Activated B cell treated with CpG ODN at 0.5 μM for 24 hours (primary cell): ENCODE measurements around the gene MAFG. TPM values are rescaled to one million over a fixed set of nuclear protein-coding genes. Genes with fewer than 3 reads are reported as not detected.

Experiments
- ATAC-seq: fragments of 200-7000 bp; cut with Tn5 transposase; one replicate; pipeline ENCODE4 v1.10.0; 2021; ENCODE audit warnings: low read depth, mild to moderate bottlenecking, moderate library complexity
- CTCF ChIA-PET: fragments of 350-600 bp; sonication (Branson Sonifier 250); formaldehyde crosslinking; loops from one replicate; lab custom pipeline; 2021; ENCODE audit warnings: antibody characterized with exemption; lab: Charles Lee
- POLR2A ChIA-PET: fragments of 350-600 bp; sonication (Branson Sonifier 250); formaldehyde crosslinking; loops from one replicate; lab custom pipeline; 2021; ENCODE audit warnings: antibody characterized with exemption; lab: Charles Lee
- DNase-seq: peaks from one replicate; pipeline ENCODE4 v3.0.0; 2022
- H3K27ac Mint-ChIP-seq: one replicate; pipeline ENCODE4 v1.8.0; 2020; ENCODE audit warnings: mixed read lengths
- H3K27me3 Mint-ChIP-seq: one replicate; pipeline ENCODE4 v1.8.0; 2021; ENCODE audit warnings: mixed read lengths
- H3K36me3 Mint-ChIP-seq: one replicate; pipeline ENCODE4 v1.8.0; 2021; ENCODE audit warnings: low read depth, mixed read lengths
- H3K4me1 Mint-ChIP-seq: one replicate; pipeline ENCODE4 v1.8.0; 2021; ENCODE audit warnings: mixed read lengths
- H3K4me3 Mint-ChIP-seq: one replicate; pipeline ENCODE4 v1.8.0; 2020; ENCODE audit warnings: mild to moderate bottlenecking, mixed read lengths
- H3K9me3 Mint-ChIP-seq: one replicate; pipeline ENCODE4 v1.8.0; 2020; ENCODE audit warnings: mixed read lengths
- CTCF ChIP-seq: fragments of 200-600 bp; IDR thresholded peaks from one replicate; pipeline ENCODE4 v1.8.0; 2022; ENCODE audit warnings: antibody characterized with exemption, mild to moderate bottlenecking
- intact Hi-C: fragments of 100-400 bp; cut with micrococcal nuclease; formaldehyde crosslinking; loops from one replicate; pipeline ENCODE4 v1.15.1; 2024
- total RNA-seq: library from RNA; stranded (reverse); gene quantifications from 2 replicates; pipeline ENCODE4 v1.2.3, GENCODE V29; 2022

The MAFG gene
- total RNA-seq, 1 donor from 2014 or later = 30.7 TPM

GRCh38 chr17:81939218-81939617 is 11.7 kb upstream of the MAFG start:
- no peak for TF ChIP-seq CTCF
- intact Hi-C loops = loop anchor here (5.0 kb wide), 1 partner anchor 158 kb away; the partner anchor contains the start of gene FASN
- DNase-seq (no peak), ATAC-seq (no peak)
- Mint-ChIP-seq H3K4me1 (peaks cover 17% of the 10 kb centered on the region), H3K4me3 (no peak overlapping the region), H3K27ac (no peak overlapping the region), H3K36me3 (no peaks in the 10 kb centered on the region), H3K9me3 (no peaks in the 10 kb centered on the region), H3K27me3 (peaks cover 3% of the 10 kb centered on the region)
- ChIA-PET CTCF (no interaction called here), POLR2A (no interaction called here)

- Mint-ChIP-seq H3K4me1 (peaks cover 22% of the 10 kb centered on the region), H3K9me3 (no peaks in the 10 kb centered on the region), H3K27ac (no peak overlapping the region), H3K27me3 (peaks cover 5% of the 10 kb centered on the region), H3K4me3 (peak overlapping the region; percentile 53), H3K36me3 (peaks cover 9% of the 10 kb centered on the region)
- no peak for DNase-seq
- TF ChIP-seq CTCF = no peak
- ChIA-PET POLR2A (interaction anchor here (0.5 kb wide), 1 partner anchor 59 kb away, joined by 5 read pairs; no protein-coding TSS in a partner anchor), CTCF (no interaction called here)
- no peak for ATAC-seq
- intact Hi-C loops = loop anchor here (5.0 kb wide), 1 partner anchor 162 kb away; the partner anchor contains the start of gene FASN
These were observed 8.2 kb upstream of the MAFG start for GRCh38 chr17:81935709-81936084.

GRCh38 chr17:81934850-81935708 is 7.5 kb upstream of the MAFG start:
- CTCF ChIA-PET = no interaction called here
- no peak overlapping the region for H3K4me3 Mint-ChIP-seq
- H3K36me3 Mint-ChIP-seq = peaks cover 9% of the 10 kb centered on the region
- DNase-seq (no peak), ATAC-seq (no peak)
- H3K27ac Mint-ChIP-seq = no peak overlapping the region
- peaks cover 23% of the 10 kb centered on the region for H3K4me1 Mint-ChIP-seq
- intact Hi-C loops = loop anchor here (5.0 kb wide), 1 partner anchor 162 kb away; the partner anchor contains the start of gene FASN
- no peaks in the 10 kb centered on the region for H3K9me3 Mint-ChIP-seq
- no peak for TF ChIP-seq CTCF
- POLR2A ChIA-PET = no interaction called here
- peaks cover 5% of the 10 kb centered on the region for H3K27me3 Mint-ChIP-seq

- no peak for TF ChIP-seq CTCF
- ChIA-PET CTCF (no interaction called here), POLR2A (interaction anchor here (0.5 kb wide), 1 partner anchor 13 kb away, joined by 3 read pairs; no protein-coding TSS in a partner anchor)
- Mint-ChIP-seq H3K36me3 (peaks cover 9% of the 10 kb centered on the region), H3K27me3 (peaks cover 6% of the 10 kb centered on the region), H3K9me3 (no peaks in the 10 kb centered on the region), H3K27ac (no peak overlapping the region), H3K4me1 (peaks cover 23% of the 10 kb centered on the region), H3K4me3 (no peak overlapping the region)
- ATAC-seq (no peak), DNase-seq (no peak)
- intact Hi-C loops = no loop called here
These were observed 6.7 kb upstream of the MAFG start for GRCh38 chr17:81934098-81934757.

- Mint-ChIP-seq H3K4me3 (no peak overlapping the region), H3K9me3 (no peaks in the 10 kb centered on the region), H3K27me3 (peaks cover 8% of the 10 kb centered on the region), H3K27ac (no peak overlapping the region), H3K4me1 (peaks cover 20% of the 10 kb centered on the region), H3K36me3 (peaks cover 9% of the 10 kb centered on the region)
- DNase-seq (no peak), ATAC-seq (no peak)
- POLR2A ChIA-PET = no interaction called here
- CTCF ChIA-PET = no interaction called here
- intact Hi-C loops = no loop called here
- TF ChIP-seq CTCF = no peak
These were observed 5.7 kb upstream of the MAFG start for GRCh38 chr17:81933178-81933699.
